B cell (primary cell): Measurements from ENCODE around the gene ETFBKMT.

Experiments used
- EZH2 ChIP-seq: IDR thresholded peaks from 2 replicates; pipeline ENCODE4 v1.6.1; 2012; ENCODE audit warnings: borderline replicate concordance, low read depth, mild to moderate bottlenecking, moderate library complexity, low read length; ENCODE audit not compliant: insufficient read depth, poor library complexity, severe bottlenecking
- TF ChIP-seq, protein P1 (sequence below): fragments of 200-600 bp; IDR thresholded peaks from one replicate; pipeline ENCODE4 v1.8.0; 2022; ENCODE audit warnings: antibody characterized with exemption, mild to moderate bottlenecking

DNA sequence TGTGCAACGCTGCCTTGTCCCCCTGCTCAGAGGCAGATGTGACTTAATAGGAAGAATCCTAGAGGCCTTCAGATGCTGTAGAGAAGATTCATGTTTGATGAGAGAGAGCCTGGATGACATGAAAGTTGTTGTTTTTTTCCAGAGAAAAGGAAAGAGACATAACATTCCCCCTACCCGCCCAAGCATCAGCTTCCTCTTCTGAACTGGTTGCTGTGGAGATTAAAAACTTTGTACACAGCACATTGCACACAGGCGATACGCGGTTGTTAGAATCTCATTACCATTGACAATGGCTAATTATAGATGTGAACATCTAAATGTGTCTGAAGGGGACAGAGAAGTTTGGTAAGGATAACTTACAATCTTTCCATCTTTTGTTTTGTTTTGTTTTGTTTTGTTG is 13.6 kb upstream of the ETFBKMT start:
- TF ChIP-seq, protein P1, sequence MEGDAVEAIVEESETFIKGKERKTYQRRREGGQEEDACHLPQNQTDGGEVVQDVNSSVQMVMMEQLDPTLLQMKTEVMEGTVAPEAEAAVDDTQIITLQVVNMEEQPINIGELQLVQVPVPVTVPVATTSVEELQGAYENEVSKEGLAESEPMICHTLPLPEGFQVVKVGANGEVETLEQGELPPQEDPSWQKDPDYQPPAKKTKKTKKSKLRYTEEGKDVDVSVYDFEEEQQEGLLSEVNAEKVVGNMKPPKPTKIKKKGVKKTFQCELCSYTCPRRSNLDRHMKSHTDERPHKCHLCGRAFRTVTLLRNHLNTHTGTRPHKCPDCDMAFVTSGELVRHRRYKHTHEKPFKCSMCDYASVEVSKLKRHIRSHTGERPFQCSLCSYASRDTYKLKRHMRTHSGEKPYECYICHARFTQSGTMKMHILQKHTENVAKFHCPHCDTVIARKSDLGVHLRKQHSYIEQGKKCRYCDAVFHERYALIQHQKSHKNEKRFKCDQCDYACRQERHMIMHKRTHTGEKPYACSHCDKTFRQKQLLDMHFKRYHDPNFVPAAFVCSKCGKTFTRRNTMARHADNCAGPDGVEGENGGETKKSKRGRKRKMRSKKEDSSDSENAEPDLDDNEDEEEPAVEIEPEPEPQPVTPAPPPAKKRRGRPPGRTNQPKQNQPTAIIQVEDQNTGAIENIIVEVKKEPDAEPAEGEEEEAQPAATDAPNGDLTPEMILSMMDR = no peak
- TF ChIP-seq EZH2 = no peak
